ENCODE results near the gene CGB7. TPM values are rescaled to one million over a fixed set of nuclear protein-coding genes. Genes with fewer than 3 reads are reported as not detected.
A peak's percentile ranks its signal among the peaks of the same experiment; 100 is the strongest.
"Not testable (repeated sequence)": the region's sequence is repeated elsewhere in the genome, so short reads cannot be mapped to it uniquely, and the experiment has no call there.

CGB7 gene
- total and polyA plus RNA-seq, 2 experiments from 2014 or later = 3.9 to 11.5 TPM

GRCh38 chr19:49056101-49056901, 1.2 kb downstream of the CGB7 start:
- no peaks in the 10 kb centered on the region for H3K27me3 ChIP-seq
- H3K4me3 ChIP-seq = peak overlapping the region; percentile 49
- H3K27ac ChIP-seq = no peak overlapping the region

GRCh38 chr19:49050376-49051033, 7.0 kb downstream of the CGB7 start:
- not testable (repeated sequence) for H3K4me3 ChIP-seq; H3K9me3 ChIP-seq (ENCODE audit: low read depth); H3K27ac ChIP-seq; H3K36me3 ChIP-seq; H3K4me1 ChIP-seq (ENCODE audit: low read depth); H3K27me3 ChIP-seq
- DNase-seq (ENCODE audit: low read depth in 1 of 2, low spot score in 1 of 2) = peak in 1 of 2 donors; percentile 20

More at GRCh38 chr19:49056101-49056901, 1.2 kb downstream of the CGB7 start:
- peak; percentile 47 to 69 for DNase-seq (ENCODE audit: low read depth in 1 of 2, low spot score in 1 of 2)
- H3K36me3 ChIP-seq = no peaks in the 10 kb centered on the region
- TF ChIP-seq CTCF (IDR thresholded peaks at IDR 0.05; ENCODE audit: low read depth, low read length) = peak; percentile 31
- no peaks in the 10 kb centered on the region for H3K9me3 ChIP-seq (ENCODE audit: low read depth)
- H3K4me1 ChIP-seq (ENCODE audit: low read depth) = peaks cover 4% of the 10 kb centered on the region

- not testable (repeated sequence) for H3K4me1 ChIP-seq (ENCODE audit: low read depth); DNase-seq (ENCODE audit: low read depth in 1 of 2, low spot score in 1 of 2); H3K27ac ChIP-seq; H3K4me3 ChIP-seq; H3K36me3 ChIP-seq; H3K27me3 ChIP-seq; H3K9me3 ChIP-seq (ENCODE audit: low read depth)
Observed at GRCh38 chr19:49049834-49050233, 7.7 kb downstream of the CGB7 start.

- H3K4me3 ChIP-seq; H3K27me3 ChIP-seq; H3K36me3 ChIP-seq; H3K4me1 ChIP-seq (ENCODE audit: low read depth); H3K9me3 ChIP-seq (ENCODE audit: low read depth); H3K27ac ChIP-seq; DNase-seq (ENCODE audit: low read depth in 1 of 2, low spot score in 1 of 2): not testable (repeated sequence)
Observed at GRCh38 chr19:49049011-49049410, 8.5 kb downstream of the CGB7 start, which contains the start of gene CGB8. CGB8 (minus strand) TSS chr19:49049111; CDS start chr19:49048739, 372 bp downstream.

- DNase-seq (ENCODE audit: low read depth in 1 of 2, low spot score in 1 of 2); H3K4me3 ChIP-seq; H3K36me3 ChIP-seq; H3K4me1 ChIP-seq (ENCODE audit: low read depth); H3K9me3 ChIP-seq (ENCODE audit: low read depth); H3K27me3 ChIP-seq; H3K27ac ChIP-seq: not testable (repeated sequence)
Observed at GRCh38 chr19:49043548-49043947, 14.0 kb downstream of the CGB7 start, which contains the start of gene CGB5. CGB5 (plus strand) TSS chr19:49043848; CDS start chr19:49044210, 362 bp downstream.

GRCh38 chr19:49042666-49043065, 14.9 kb downstream of the CGB7 start:
- not testable (repeated sequence) for H3K4me3 ChIP-seq

GRCh38 chr19:49042177-49042576, 15.4 kb downstream of the CGB7 start:
- H3K4me3 ChIP-seq = no peak overlapping the region
- H3K27ac ChIP-seq = no peak overlapping the region
- no peak for DNase-seq (ENCODE audit: low read depth in 1 of 2, low spot score in 1 of 2)
- no peaks in the 10 kb centered on the region for H3K27me3 ChIP-seq
- H3K4me1 ChIP-seq (ENCODE audit: low read depth) = no peaks in the 10 kb centered on the region
- no peaks in the 10 kb centered on the region for H3K36me3 ChIP-seq
- no peaks in the 10 kb centered on the region for H3K9me3 ChIP-seq (ENCODE audit: low read depth)
- no peak for TF ChIP-seq CTCF (IDR thresholded peaks at IDR 0.05; ENCODE audit: low read depth, low read length)

More at GRCh38 chr19:49042666-49043065, 14.9 kb downstream of the CGB7 start:
- H3K9me3 ChIP-seq (ENCODE audit: low read depth); H3K4me1 ChIP-seq (ENCODE audit: low read depth); H3K36me3 ChIP-seq; DNase-seq (ENCODE audit: low read depth in 1 of 2, low spot score in 1 of 2); H3K27me3 ChIP-seq; H3K27ac ChIP-seq: not testable (repeated sequence)

GRCh38 chr19:49039736-49040135, 17.8 kb downstream of the CGB7 start:
- not testable (repeated sequence) for H3K4me1 ChIP-seq (ENCODE audit: low read depth); H3K36me3 ChIP-seq; H3K27ac ChIP-seq; H3K27me3 ChIP-seq; H3K4me3 ChIP-seq; H3K9me3 ChIP-seq (ENCODE audit: low read depth); DNase-seq (ENCODE audit: low read depth in 1 of 2, low spot score in 1 of 2)

GRCh38 chr19:49038557-49039276, 18.8 kb downstream of the CGB7 start:
- H3K4me3 ChIP-seq; H3K36me3 ChIP-seq; H3K9me3 ChIP-seq (ENCODE audit: low read depth); H3K27me3 ChIP-seq; H3K27ac ChIP-seq; H3K4me1 ChIP-seq (ENCODE audit: low read depth); DNase-seq (ENCODE audit: low read depth in 1 of 2, low spot score in 1 of 2): not testable (repeated sequence)

GRCh38 chr19:49038111-49038510, 19.4 kb downstream of the CGB7 start:
- H3K4me3 ChIP-seq; H3K9me3 ChIP-seq (ENCODE audit: low read depth); H3K27ac ChIP-seq; H3K36me3 ChIP-seq; H3K4me1 ChIP-seq (ENCODE audit: low read depth); DNase-seq (ENCODE audit: low read depth in 1 of 2, low spot score in 1 of 2); H3K27me3 ChIP-seq: not testable (repeated sequence)
